Breast epithelium (tissue), 3 donors: ENCODE data around the gene PRXL2B.

ENCODE experiments used
- CTCF ChIP-seq, 3 donors: fragments of 450-650 bp; IDR thresholded peaks; one replicate each; pipeline ENCODE4 v1.5.1; 2016 to 2017; ENCODE audit warnings: antibody characterized with exemption in 3 of 3, mild to moderate bottlenecking in 3 of 3, moderate library complexity in 3 of 3
- POLR2A ChIP-seq: fragments of 450-650 bp; IDR thresholded peaks from one replicate; pipeline ENCODE4 v1.6.1; 2016; ENCODE audit warnings: antibody characterized with exemption, mild to moderate bottlenecking, moderate library complexity

DNA sequence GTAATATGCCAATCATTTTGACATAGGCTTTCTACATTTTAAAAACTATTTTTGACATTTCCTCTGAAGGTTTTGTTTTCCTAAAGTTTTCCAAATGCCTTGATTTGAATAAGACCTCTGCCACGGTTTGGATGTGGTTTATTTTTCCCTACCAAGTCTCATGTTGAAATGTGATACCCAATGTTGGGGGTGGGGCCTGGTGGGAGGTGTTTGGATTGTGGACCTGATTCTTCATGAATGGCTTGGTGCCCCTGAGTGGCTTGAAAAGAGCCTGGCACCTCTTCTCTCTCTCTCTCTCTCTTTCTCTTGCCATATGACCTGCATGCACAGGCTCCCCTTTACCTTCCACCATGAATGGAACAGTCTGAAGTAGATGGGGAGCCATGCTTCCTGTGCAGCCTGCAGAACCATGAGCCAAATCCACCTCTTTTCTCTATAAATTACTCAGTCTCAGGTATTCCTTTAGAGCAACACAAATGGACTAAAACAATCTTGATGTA is 31.4 kb downstream of the PRXL2B start:
- no peak for TF ChIP-seq CTCF (IDR thresholded peaks at IDR 0.05)
- TF ChIP-seq POLR2A, result no peak
